ENCODE data around the gene NGB. TPM values are rescaled to one million over a fixed set of nuclear protein-coding genes. Genes with fewer than 3 reads are reported as not detected.
"Not testable (repeated sequence)": the region's sequence is repeated elsewhere in the genome, so short reads cannot be mapped to it uniquely, and the experiment has no call there.

NGB gene
- total RNA-seq, 1 donor from 2014 or later = not detected

GRCh38 chr14:77286576-77286975 lies 15.6 kb upstream of the NGB start:
- TF ChIP-seq, protein P1, sequence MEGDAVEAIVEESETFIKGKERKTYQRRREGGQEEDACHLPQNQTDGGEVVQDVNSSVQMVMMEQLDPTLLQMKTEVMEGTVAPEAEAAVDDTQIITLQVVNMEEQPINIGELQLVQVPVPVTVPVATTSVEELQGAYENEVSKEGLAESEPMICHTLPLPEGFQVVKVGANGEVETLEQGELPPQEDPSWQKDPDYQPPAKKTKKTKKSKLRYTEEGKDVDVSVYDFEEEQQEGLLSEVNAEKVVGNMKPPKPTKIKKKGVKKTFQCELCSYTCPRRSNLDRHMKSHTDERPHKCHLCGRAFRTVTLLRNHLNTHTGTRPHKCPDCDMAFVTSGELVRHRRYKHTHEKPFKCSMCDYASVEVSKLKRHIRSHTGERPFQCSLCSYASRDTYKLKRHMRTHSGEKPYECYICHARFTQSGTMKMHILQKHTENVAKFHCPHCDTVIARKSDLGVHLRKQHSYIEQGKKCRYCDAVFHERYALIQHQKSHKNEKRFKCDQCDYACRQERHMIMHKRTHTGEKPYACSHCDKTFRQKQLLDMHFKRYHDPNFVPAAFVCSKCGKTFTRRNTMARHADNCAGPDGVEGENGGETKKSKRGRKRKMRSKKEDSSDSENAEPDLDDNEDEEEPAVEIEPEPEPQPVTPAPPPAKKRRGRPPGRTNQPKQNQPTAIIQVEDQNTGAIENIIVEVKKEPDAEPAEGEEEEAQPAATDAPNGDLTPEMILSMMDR (IDR thresholded peaks at IDR 0.05; ENCODE audit: insufficient read depth, low read length, poor library complexity, severe bottlenecking) = no peak
- DNase-seq (ENCODE audit: low read depth) = no peak
- H3K27me3 ChIP-seq (ENCODE audit: control insufficient read depth, insufficient read depth, low read length) = no peaks in the 10 kb centered on the region
- no peak overlapping the region for H3K4me3 ChIP-seq (ENCODE audit: low read depth, low read length)
- H3K36me3 ChIP-seq (ENCODE audit: control insufficient read depth, insufficient read depth, low read length) = no peaks in the 10 kb centered on the region

GRCh38 chr14:77284466-77284865 lies 13.5 kb upstream of the NGB start:
- no peaks in the 10 kb centered on the region for H3K27me3 ChIP-seq (ENCODE audit: control insufficient read depth, insufficient read depth, low read length)
- no peak for DNase-seq (ENCODE audit: low read depth)
- no peak overlapping the region for H3K4me3 ChIP-seq (ENCODE audit: low read depth, low read length)
- TF ChIP-seq, protein P1 (IDR thresholded peaks at IDR 0.05; ENCODE audit: insufficient read depth, low read length, poor library complexity, severe bottlenecking) = no peak
- H3K36me3 ChIP-seq (ENCODE audit: control insufficient read depth, insufficient read depth, low read length) = no peaks in the 10 kb centered on the region

- H3K36me3 ChIP-seq (ENCODE audit: control insufficient read depth, insufficient read depth, low read length) = peaks cover 1% of the 10 kb centered on the region
- TF ChIP-seq, protein P1 (IDR thresholded peaks at IDR 0.05; ENCODE audit: insufficient read depth, low read length, poor library complexity, severe bottlenecking) = no peak
- H3K4me3 ChIP-seq (ENCODE audit: low read depth, low read length) = no peak overlapping the region
- no peaks in the 10 kb centered on the region for H3K27me3 ChIP-seq (ENCODE audit: control insufficient read depth, insufficient read depth, low read length)
- DNase-seq (ENCODE audit: low read depth) = no peak
These were observed 13.1 kb upstream of the NGB start for GRCh38 chr14:77284066-77284465.

- Histone ChIP-seq H3K27me3 (ENCODE audit: control insufficient read depth, insufficient read depth, low read length) (no peaks in the 10 kb centered on the region), H3K36me3 (ENCODE audit: control insufficient read depth, insufficient read depth, low read length) (peaks cover 1% of the 10 kb centered on the region), H3K4me3 (ENCODE audit: low read depth, low read length) (no peak overlapping the region)
- TF ChIP-seq, protein P1 (IDR thresholded peaks at IDR 0.05; ENCODE audit: insufficient read depth, low read length, poor library complexity, severe bottlenecking) = no peak
- no peak for DNase-seq (ENCODE audit: low read depth)
These were observed 10.9 kb upstream of the NGB start for GRCh38 chr14:77281852-77282410.

- not testable (repeated sequence) for H3K36me3 ChIP-seq (ENCODE audit: control insufficient read depth, insufficient read depth, low read length)
These were observed 9.9 kb upstream of the NGB start for GRCh38 chr14:77280921-77281320.

GRCh38 chr14:77279719-77280118 lies 8.7 kb upstream of the NGB start:
- peaks cover 1% of the 10 kb centered on the region for H3K36me3 ChIP-seq (ENCODE audit: control insufficient read depth, insufficient read depth, low read length)
- H3K27me3 ChIP-seq (ENCODE audit: control insufficient read depth, insufficient read depth, low read length) = no peaks in the 10 kb centered on the region
- DNase-seq (ENCODE audit: low read depth) = no peak
- TF ChIP-seq, protein P1 (IDR thresholded peaks at IDR 0.05; ENCODE audit: insufficient read depth, low read length, poor library complexity, severe bottlenecking) = no peak
- H3K4me3 ChIP-seq (ENCODE audit: low read depth, low read length) = no peak overlapping the region

More at GRCh38 chr14:77280921-77281320, 9.9 kb upstream of the NGB start:
- H3K4me3 ChIP-seq (ENCODE audit: low read depth, low read length); H3K27me3 ChIP-seq (ENCODE audit: control insufficient read depth, insufficient read depth, low read length); DNase-seq (ENCODE audit: low read depth): not testable (repeated sequence)

Data from kidney epithelial cell (primary cell).